ENCODE results near the gene DROSHA. TPM values are rescaled to one million over a fixed set of nuclear protein-coding genes. Genes with fewer than 3 reads are reported as not detected.

Gene DROSHA
- polyA plus RNA-seq, 1 donor (not counting 4 experiments of a cell fraction or from before 2014, with no cell fraction given) = 39.9 TPM

- H3K79me2 ChIP-seq (ENCODE audit: control insufficient read depth, insufficient read depth, low read length) = no peaks in the 10 kb centered on the region
- no peak for FAIRE-seq
- TF ChIP-seq CTCF (optimal IDR thresholded peaks at IDR 0.05 in 1 of 3, IDR thresholded peaks at IDR 0.05 in 1 of 3, conservative IDR thresholded peaks at IDR 0.05 in 1 of 3; ENCODE audit: extremely low read depth in 1 of 3, insufficient read depth in 2 of 3, low read length in 3 of 3) = no peak
- no peak for TF ChIP-seq EZH2 (IDR thresholded peaks at IDR 0.05; ENCODE audit: low read length)
- H3K4me3 ChIP-seq (ENCODE audit: control insufficient read depth in 2 of 3, extremely low read depth in 1 of 3, insufficient read depth in 2 of 3, low read depth in 1 of 3, low read length in 3 of 3) = no peak overlapping the region
- H3K9me3 ChIP-seq (ENCODE audit: control insufficient read depth, low read depth, low read length) = no peaks in the 10 kb centered on the region
- H3K9me1 ChIP-seq (ENCODE audit: control insufficient read depth, extremely low read depth, insufficient read depth, low read length) = no peaks in the 10 kb centered on the region
- no peak overlapping the region for H3K27ac ChIP-seq (ENCODE audit: control insufficient read depth, insufficient read depth, low read length)
- H2AFZ ChIP-seq (ENCODE audit: control insufficient read depth, low read length) = no peak overlapping the region
- H3K9ac ChIP-seq (ENCODE audit: control insufficient read depth, extremely low read depth, insufficient read depth, low read length) = no peak overlapping the region
- no peak for DNase-seq (ENCODE audit: low read depth, low spot score)
- H3K4me2 ChIP-seq (ENCODE audit: control insufficient read depth, extremely low read depth, insufficient read depth, low read depth, low read length) = no peak overlapping the region
- dilution Hi-C loops (cut with MboI; ENCODE audit: extremely low pct_ligation_motif_present, low sequenced_read_pairs) = no loop called here
- peaks cover 0 to 1% of the 10 kb centered on the region in 2 experiments for H3K36me3 ChIP-seq (ENCODE audit: control insufficient read depth in 2 of 2, extremely low read depth in 1 of 2, insufficient read depth in 2 of 2, low read length in 2 of 2)
- H3K4me1 ChIP-seq (ENCODE audit: control insufficient read depth, extremely low read depth, insufficient read depth, low read length) = no peaks in the 10 kb centered on the region
- H4K20me1 ChIP-seq (ENCODE audit: control insufficient read depth, extremely low read depth, insufficient read depth, low read length) = no peaks in the 10 kb centered on the region
- no peaks in the 10 kb centered on the region for H3K27me3 ChIP-seq (ENCODE audit: control insufficient read depth, extremely low read depth, insufficient read depth, low read length)
Observed at GRCh38 chr5:31561946-31562345, 30.1 kb upstream of the DROSHA start.

DNA sequence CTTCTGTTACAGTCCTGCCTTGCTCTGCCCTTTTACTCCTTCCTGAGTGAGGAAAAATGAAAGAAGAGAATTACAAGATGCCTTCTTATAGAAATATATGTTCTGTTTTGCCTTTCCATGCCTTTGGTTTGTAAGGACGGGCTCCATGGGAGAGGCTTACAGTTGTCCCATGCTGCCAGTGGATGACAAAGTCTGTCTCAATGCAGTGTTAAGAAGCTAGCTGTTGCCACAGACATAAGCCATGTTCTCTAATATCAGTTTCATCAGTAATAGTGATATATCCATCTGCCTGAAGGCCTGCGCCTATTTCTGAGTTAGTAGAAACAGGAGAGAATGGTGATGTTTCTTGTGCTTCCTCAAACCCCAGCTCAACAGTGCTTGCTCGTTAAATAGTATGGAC is 28.0 kb upstream of the DROSHA start:
- FAIRE-seq (no peak), DNase-seq (ENCODE audit: low read depth, low spot score) (no peak)
- Histone ChIP-seq H3K9me3 (ENCODE audit: control insufficient read depth, low read depth, low read length) (no peaks in the 10 kb centered on the region), H3K4me1 (ENCODE audit: control insufficient read depth, extremely low read depth, insufficient read depth, low read length) (no peaks in the 10 kb centered on the region), H3K27me3 (ENCODE audit: control insufficient read depth, extremely low read depth, insufficient read depth, low read length) (no peaks in the 10 kb centered on the region), H3K4me3 (ENCODE audit: control insufficient read depth in 2 of 3, extremely low read depth in 1 of 3, insufficient read depth in 2 of 3, low read depth in 1 of 3, low read length in 3 of 3) (no peak overlapping the region), H3K27ac (ENCODE audit: control insufficient read depth, insufficient read depth, low read length) (no peak overlapping the region), H4K20me1 (ENCODE audit: control insufficient read depth, extremely low read depth, insufficient read depth, low read length) (no peaks in the 10 kb centered on the region), H3K4me2 (ENCODE audit: control insufficient read depth, extremely low read depth, insufficient read depth, low read depth, low read length) (no peak overlapping the region), H2AFZ (ENCODE audit: control insufficient read depth, low read length) (no peak overlapping the region), H3K9ac (ENCODE audit: control insufficient read depth, extremely low read depth, insufficient read depth, low read length) (no peak overlapping the region), H3K79me2 (ENCODE audit: control insufficient read depth, insufficient read depth, low read length) (no peaks in the 10 kb centered on the region), H3K36me3 (ENCODE audit: control insufficient read depth in 2 of 2, extremely low read depth in 1 of 2, insufficient read depth in 2 of 2, low read length in 2 of 2) (peaks cover 0 to 4% of the 10 kb centered on the region in 2 experiments), H3K9me1 (ENCODE audit: control insufficient read depth, extremely low read depth, insufficient read depth, low read length) (no peaks in the 10 kb centered on the region)
- TF ChIP-seq EZH2 (IDR thresholded peaks at IDR 0.05; ENCODE audit: low read length) (no peak), CTCF (optimal IDR thresholded peaks at IDR 0.05 in 1 of 3, IDR thresholded peaks at IDR 0.05 in 1 of 3, conservative IDR thresholded peaks at IDR 0.05 in 1 of 3; ENCODE audit: extremely low read depth in 1 of 3, insufficient read depth in 2 of 3, low read length in 3 of 3) (no peak)
- dilution Hi-C loops (cut with MboI; ENCODE audit: extremely low pct_ligation_motif_present, low sequenced_read_pairs) = no loop called here

Measured in keratinocyte (primary cell).